GM13976 (cell line): Measurements from ENCODE around the gene CGB8.
A peak's percentile ranks its signal among the peaks of the same experiment; 100 is the strongest.
"Not testable (repeated sequence)": the region's sequence is repeated elsewhere in the genome, so short reads cannot be mapped to it uniquely, and the experiment has no call there.

ENCODE experiments used
- DNase-seq: peaks from one replicate; pipeline ENCODE4 v3.0.0; 2012; ENCODE audit warnings: low spot score
- CTCF ChIP-seq: IDR thresholded peaks from 2 replicates; pipeline ENCODE4 v1.5.1; 2012; ENCODE audit warnings: borderline replicate concordance, mild to moderate bottlenecking; ENCODE audit not compliant: insufficient read depth; ENCODE audit errors: extremely low read depth, missing control alignments, control extremely low read depth
- in situ Hi-C: fragments of 300-500 bp; cut with MboI; formaldehyde crosslinking; loops from one replicate; pipeline ENCODE4 v1.12.0; 2022; ENCODE audit warnings: low sequenced_read_pairs, mixed read lengths, inconsistent platforms; ENCODE audit not compliant: unreplicated experiment

CGB8 gene

GRCh38 chr19:49020931-49021895 is 27.7 kb downstream of the CGB8 start:
- in situ Hi-C loops = no loop called here
- peak; percentile 32 for DNase-seq
- no peak for TF ChIP-seq CTCF

DNA sequence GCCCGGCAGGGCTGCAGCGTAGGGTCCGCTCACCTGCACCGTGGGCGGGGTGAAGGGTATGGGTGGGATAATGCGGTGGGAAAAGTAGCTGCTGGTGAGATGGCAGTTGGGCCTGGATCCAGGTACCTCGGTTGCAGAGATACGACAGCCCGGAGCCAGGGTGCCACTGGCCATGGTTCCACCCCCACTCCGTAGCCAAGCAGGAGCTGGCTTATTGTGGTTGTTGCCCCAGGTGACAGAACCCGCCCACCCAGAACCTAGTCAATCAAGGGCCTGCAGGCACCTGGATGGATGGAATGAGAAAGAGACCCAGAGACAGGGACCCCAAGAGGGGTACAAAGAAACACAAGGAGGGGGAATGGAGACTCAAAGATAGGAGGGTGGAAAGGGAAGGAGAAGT is 28.6 kb downstream of the CGB8 start:
- peak; percentile 22 for DNase-seq
- TF ChIP-seq CTCF = no peak
- in situ Hi-C loops = no loop called here

- TF ChIP-seq CTCF = no peak
- DNase-seq = peak; percentile 84
- in situ Hi-C loops = no loop called here
These were observed 29.5 kb downstream of the CGB8 start for GRCh38 chr19:49019242-49019932.

GRCh38 chr19:49018388-49019241 is 30.3 kb downstream of the CGB8 start:
- in situ Hi-C loops = not testable (repeated sequence)
- DNase-seq = peak; percentile 46

GRCh38 chr19:49017666-49018351 is 31.1 kb downstream of the CGB8 start:
- in situ Hi-C loops = no loop called here
- peak; percentile 37 for TF ChIP-seq CTCF
- peak; percentile 86 for DNase-seq

- DNase-seq = peak; percentile 26
- in situ Hi-C loops = no loop called here
- no peak for TF ChIP-seq CTCF
These were observed 31.8 kb downstream of the CGB8 start, which contains the start of gene LHB for GRCh38 chr19:49017041-49017665. Gene LHB, minus strand, starts transcription at chr19:49017091. Its CDS starts 10 bp downstream, at chr19:49017081.
